HepG2 (cell line): Measurements from ENCODE around the gene XCR1. TPM values are rescaled to one million over a fixed set of nuclear protein-coding genes. Genes with fewer than 3 reads are reported as not detected.

ENCODE experiments used
- CCDC6 ChIP-seq: sonication (generic); formaldehyde crosslinking; IDR thresholded peaks from 2 replicates; pipeline ENCODE4 v1.8.1; 2022; ENCODE audit warnings: mild to moderate bottlenecking, missing genetic modification reagents, moderate library complexity
- ERF ChIP-seq: IDR thresholded peaks from 2 replicates; pipeline ENCODE4 v1.6.1; 2018; ENCODE audit warnings: missing biosample characterization, missing genetic modification reagents
- FOSL2 ChIP-seq: sonication (generic); formaldehyde crosslinking; IDR thresholded peaks from 2 replicates; pipeline ENCODE4 v1.4.0; 2020; ENCODE audit warnings: missing genetic modification reagents
- FOXA3 ChIP-seq: IDR thresholded peaks from 2 replicates; pipeline ENCODE4 v1.6.1; 2016; ENCODE audit warnings: missing genetic modification reagents, missing compliant biosample characterization
- GABPA ChIP-seq, 2 experiments: IDR thresholded peaks; 2 replicates each; pipeline ENCODE4 v1.6.1; 2011 to 2016; ENCODE audit warnings: low read depth in 2 of 2, low read length in 1 of 2, missing biosample characterization in 1 of 2, missing genetic modification characterization in 1 of 2
- HIVEP1 ChIP-seq: sonication (generic); formaldehyde crosslinking; IDR thresholded peaks from 2 replicates; pipeline ENCODE4 v1.4.0; 2020; ENCODE audit warnings: mild to moderate bottlenecking, missing genetic modification reagents
- ISL2 ChIP-seq: sonication (generic); formaldehyde crosslinking; IDR thresholded peaks from 2 replicates; pipeline ENCODE4 v1.5.0; 2020; ENCODE audit warnings: missing genetic modification reagents
- ISX ChIP-seq: sonication (generic); formaldehyde crosslinking; conservative IDR thresholded peaks from 2 replicates; pipeline ENCODE4 v1.5.0; 2020; ENCODE audit warnings: missing genetic modification reagents
- KLF16 ChIP-seq, 2 experiments: sonication (generic) in 1 of 2; formaldehyde crosslinking in 1 of 2; IDR thresholded peaks; 2 replicates each; pipeline versions ENCODE4 v1.6.1 to v1.8.0; 2016 to 2023; ENCODE audit warnings: missing genetic modification reagents in 2 of 2, missing compliant biosample characterization in 1 of 2
- MXI1 ChIP-seq: IDR thresholded peaks from 3 replicates; pipeline ENCODE4 v1.6.1; 2012; ENCODE audit warnings: low read depth, low read length, inconsistent platforms, borderline replicate concordance
- NONO ChIP-seq, 2 experiments: fragments of 450-650 bp in 1 of 2; sonication (generic) in 1 of 2; formaldehyde crosslinking in 1 of 2; IDR thresholded peaks in 1 of 2; conservative IDR thresholded peaks in 1 of 2; 2 replicates each; pipeline versions ENCODE4 v1.6.1 to v1.8.0; 2017 to 2022; ENCODE audit warnings: mild to moderate bottlenecking in 1 of 2, missing genetic modification reagents in 1 of 2, moderate library complexity in 1 of 2
- SAP130 ChIP-seq: IDR thresholded peaks from 2 replicates; pipeline ENCODE4 v1.6.1; 2016; ENCODE audit warnings: low read depth
- SCMH1 ChIP-seq: sonication (generic); formaldehyde crosslinking; IDR thresholded peaks from 2 replicates; pipeline ENCODE4 v1.9.0; 2021; ENCODE audit warnings: missing genetic modification reagents, mild to moderate bottlenecking, borderline replicate concordance
- SRSF4 ChIP-seq: fragments of 200-400 bp; formaldehyde crosslinking; IDR thresholded peaks from one replicate; pipeline ENCODE4 v1.6.1; 2018; ENCODE audit warnings: mild to moderate bottlenecking, low read depth, low read length, moderate library complexity; ENCODE audit not compliant: poor library complexity, severe bottlenecking
- TP53 ChIP-seq: sonication (generic); formaldehyde crosslinking; conservative IDR thresholded peaks from 2 replicates; pipeline ENCODE4 v1.4.0; 2020; ENCODE audit warnings: missing genetic modification reagents
- ZNF263 ChIP-seq: sonication (generic); formaldehyde crosslinking; IDR thresholded peaks from 2 replicates; pipeline ENCODE4 v1.4.0; 2020; ENCODE audit warnings: missing genetic modification reagents
- ZNF326 ChIP-seq: sonication (generic); formaldehyde crosslinking; IDR thresholded peaks from 2 replicates; pipeline ENCODE4 v1.4.0; 2020; ENCODE audit warnings: missing genetic modification reagents, borderline replicate concordance
- ZNF329 ChIP-seq: sonication (generic); formaldehyde crosslinking; IDR thresholded peaks from 2 replicates; pipeline ENCODE4 v1.9.0; 2021; ENCODE audit warnings: low read depth, mild to moderate bottlenecking, missing genetic modification reagents
- ZNF430 ChIP-seq: sonication (generic); formaldehyde crosslinking; IDR thresholded peaks from 2 replicates; pipeline ENCODE4 v1.9.0; 2021; ENCODE audit warnings: mild to moderate bottlenecking, missing genetic modification reagents
- ZNF614 ChIP-seq: IDR thresholded peaks from 2 replicates; pipeline ENCODE4 v1.6.1; 2018; ENCODE audit warnings: missing biosample characterization, missing genetic modification reagents, inconsistent platforms, borderline replicate concordance
- ZNF891 ChIP-seq: sonication (generic); formaldehyde crosslinking; IDR thresholded peaks from 2 replicates; pipeline ENCODE4 v1.5.0; 2020; ENCODE audit warnings: mild to moderate bottlenecking, missing genetic modification reagents
- polyA plus RNA-seq, 8 experiments: library from polyadenylated mRNA; depleted of rRNA in 3 of 8; stranded (reverse) in 7 of 8; unstranded in 1 of 8; fragments of >200 nt; fragmentation: Illumina TruSeq in 4 of 8; extraction: Trizol in 4 of 8; gene quantifications; 2 replicates each; pipeline versions ENCODE4 v1.2.1 to v1.2.3, GENCODE V29; 2011 to 2016; ENCODE audit warnings: low read depth in 4 of 8, missing spikeins in 1 of 8, mixed read lengths in 1 of 8; ENCODE audit not compliant: insufficient read depth in 1 of 8
- total RNA-seq, 5 experiments: library from RNA; depleted of rRNA; stranded (reverse); fragments of >200 nt; fragmentation: Illumina TruSeq; extraction: Trizol; gene quantifications; 2 replicates each; pipeline ENCODE4 v1.2.3, GENCODE V29; 2016; ENCODE audit warnings: low read depth in 1 of 5
- TF ChIP-seq, protein P1 (sequence below), 2 experiments: sonication (generic) in 1 of 2; formaldehyde crosslinking in 1 of 2; IDR thresholded peaks; 2 replicates each; pipeline versions ENCODE4 v1.4.0 to v1.6.1; 2016 to 2020; ENCODE audit warnings: borderline replicate concordance in 1 of 2, low read depth in 1 of 2, mild to moderate bottlenecking in 1 of 2, missing genetic modification reagents in 1 of 2
- TF ChIP-seq, protein P2 (sequence below): IDR thresholded peaks from 2 replicates; pipeline ENCODE4 v1.6.1; 2016; ENCODE audit warnings: missing compliant biosample characterization, missing genetic modification reagents, borderline replicate concordance

XCR1 gene
- total and polyA plus RNA-seq, 2 of the 13 experiments (the other 11 are each of a cell fraction or from before 2014, with no cell fraction given), result not detected

DNA sequence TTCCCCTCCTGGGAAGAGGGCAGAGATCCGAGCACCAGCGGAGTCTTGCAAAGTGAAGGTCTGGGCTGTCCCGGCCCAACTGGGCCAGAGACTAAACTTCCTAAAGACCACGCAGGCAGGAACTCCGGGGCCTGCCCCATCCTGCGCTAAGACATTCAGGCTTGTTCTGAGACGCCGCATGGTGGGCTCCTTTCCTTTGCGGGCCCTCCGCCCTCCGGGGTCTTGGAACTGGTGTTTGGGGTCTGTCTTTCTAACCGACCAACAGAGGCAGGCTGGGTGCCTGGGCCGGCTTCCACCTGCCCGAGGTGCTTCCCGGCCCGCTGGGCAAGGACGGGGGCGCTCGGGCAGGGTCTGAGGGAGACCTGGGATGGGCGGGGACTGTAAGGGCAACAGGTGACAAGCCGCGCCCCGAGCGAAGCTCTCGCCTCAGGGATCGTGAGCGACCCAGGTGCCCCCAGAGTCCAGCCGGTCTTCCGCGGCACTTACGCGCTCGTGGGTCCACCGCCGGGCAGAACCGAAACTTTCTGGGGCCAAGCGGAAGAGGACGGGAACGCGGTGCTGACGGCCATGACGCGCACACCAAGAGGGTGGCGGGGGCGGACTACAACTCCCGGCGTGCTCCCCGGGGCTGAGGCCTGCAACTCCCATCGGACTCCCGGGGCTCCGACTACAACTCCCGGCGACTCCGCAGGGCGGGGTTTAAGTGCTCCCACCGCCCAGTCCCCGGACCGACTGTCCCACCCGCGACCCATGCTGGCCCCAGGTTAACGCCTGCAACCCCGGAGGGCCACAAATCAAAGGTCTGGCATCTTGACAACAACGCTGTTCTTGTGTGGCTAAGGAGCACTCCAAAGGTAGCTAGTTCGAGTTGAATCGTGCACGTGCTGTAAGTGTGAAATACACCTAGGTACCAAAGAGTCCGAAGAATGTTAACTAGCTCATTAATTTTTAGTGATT, 31.8 kb downstream of the XCR1 start, which contains the start of gene FYCO1 (continued):
- TF ChIP-seq GABPA (IDR thresholded peaks at IDR 0.05; ENCODE audit: low read depth, low read length) (peak; percentile 51), GABPA (CRISPR knock-in tag; IDR thresholded peaks at IDR 0.05; ENCODE audit: low read depth) (peak; percentile 77), SCMH1 (CRISPR knock-in tag) (no peak), FOXA3 (CRISPR knock-in tag) (peak; percentile 15; the same call in 1 of the 2 replicates), ZNF614 (CRISPR knock-in tag) (no peak), CCDC6 (CRISPR knock-in tag) (peak; percentile 36; the same call in 1 of the 2 replicates), ZNF326 (no peak), ZNF263 (CRISPR knock-in tag) (peak; percentile 96), FOSL2 (peak; percentile 43; the same call in 1 of the 2 replicates), ZNF430 (CRISPR knock-in tag) (peak; percentile 69; the same call in 1 of the 2 replicates), TP53 (CRISPR knock-in tag) (0 out of 2 replicates have a peak, but pooled peaks have one; percentile 19), SAP130 (CRISPR knock-in tag) (peak; percentile 64; the same call in 1 of the 2 replicates), HIVEP1 (peak; percentile 61; the same call in 1 of the 2 replicates), SRSF4 (no peak), ISL2 (CRISPR knock-in tag) (peak; percentile 26; the same call in 1 of the 2 replicates), ZNF891 (peak; percentile 81), NONO (IDR thresholded peaks at IDR 0.05) (no peak), NONO (CRISPR knock-in tag; conservative IDR thresholded peaks at IDR 0.05) (peak; percentile 70; the same call in 1 of the 2 replicates), ZNF329 (0 out of 2 replicates have a peak, but pooled peaks have one; percentile 49), KLF16 (CRISPR knock-in tag; IDR thresholded peaks at IDR 0.05) (peak in 1 of 2 experiments; percentile 64; a peak in 1 of 4 replicates), ERF (CRISPR knock-in tag) (peak; percentile 66; the same call in 1 of the 2 replicates), ISX (CRISPR knock-in tag) (peak; percentile 74; the same call in 1 of the 2 replicates), MXI1 (peak; percentile 58; the same call in 1 of the 3 replicates)
- TF ChIP-seq, protein P1, sequence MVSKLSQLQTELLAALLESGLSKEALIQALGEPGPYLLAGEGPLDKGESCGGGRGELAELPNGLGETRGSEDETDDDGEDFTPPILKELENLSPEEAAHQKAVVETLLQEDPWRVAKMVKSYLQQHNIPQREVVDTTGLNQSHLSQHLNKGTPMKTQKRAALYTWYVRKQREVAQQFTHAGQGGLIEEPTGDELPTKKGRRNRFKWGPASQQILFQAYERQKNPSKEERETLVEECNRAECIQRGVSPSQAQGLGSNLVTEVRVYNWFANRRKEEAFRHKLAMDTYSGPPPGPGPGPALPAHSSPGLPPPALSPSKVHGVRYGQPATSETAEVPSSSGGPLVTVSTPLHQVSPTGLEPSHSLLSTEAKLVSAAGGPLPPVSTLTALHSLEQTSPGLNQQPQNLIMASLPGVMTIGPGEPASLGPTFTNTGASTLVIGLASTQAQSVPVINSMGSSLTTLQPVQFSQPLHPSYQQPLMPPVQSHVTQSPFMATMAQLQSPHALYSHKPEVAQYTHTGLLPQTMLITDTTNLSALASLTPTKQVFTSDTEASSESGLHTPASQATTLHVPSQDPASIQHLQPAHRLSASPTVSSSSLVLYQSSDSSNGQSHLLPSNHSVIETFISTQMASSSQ (IDR thresholded peaks at IDR 0.05; ENCODE audit: low read depth), result no peak
- TF ChIP-seq, protein P1 (CRISPR knock-in tag; IDR thresholded peaks at IDR 0.05; ENCODE audit: borderline replicate concordance), result peak; percentile 69
- TF ChIP-seq, protein P2, sequence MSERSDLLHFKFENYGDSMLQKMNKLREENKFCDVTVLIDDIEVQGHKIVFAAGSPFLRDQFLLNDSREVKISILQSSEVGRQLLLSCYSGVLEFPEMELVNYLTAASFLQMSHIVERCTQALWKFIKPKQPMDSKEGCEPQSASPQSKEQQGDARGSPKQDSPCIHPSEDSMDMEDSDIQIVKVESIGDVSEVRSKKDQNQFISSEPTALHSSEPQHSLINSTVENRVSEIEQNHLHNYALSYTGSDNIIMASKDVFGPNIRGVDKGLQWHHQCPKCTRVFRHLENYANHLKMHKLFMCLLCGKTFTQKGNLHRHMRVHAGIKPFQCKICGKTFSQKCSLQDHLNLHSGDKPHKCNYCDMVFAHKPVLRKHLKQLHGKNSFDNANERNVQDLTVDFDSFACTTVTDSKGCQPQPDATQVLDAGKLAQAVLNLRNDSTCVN (CRISPR knock-in tag), result peak; percentile 47
